Measurements from ENCODE around the gene BCAT1. TPM values are rescaled to one million over a fixed set of nuclear protein-coding genes. Genes with fewer than 3 reads are reported as not detected.

The BCAT1 gene
- polyA plus RNA-seq, 1 donor = 39.8 TPM

GRCh38 chr12:24806386-24806785 is 142.5 kb downstream of the BCAT1 start:
- no peak for DNase-seq

- DNase-seq = no peak
Measured at GRCh38 chr12:24803430-24804245, 145.3 kb downstream of the BCAT1 start.

- no peak for DNase-seq
Measured at GRCh38 chr12:24798335-24798734, 150.6 kb downstream of the BCAT1 start.

- DNase-seq = no peak
Measured at GRCh38 chr12:24797901-24798300, 151.0 kb downstream of the BCAT1 start.

GRCh38 chr12:24796876-24797275 is 152.0 kb downstream of the BCAT1 start:
- DNase-seq = no peak

GRCh38 chr12:24795699-24796347 is 153.1 kb downstream of the BCAT1 start:
- no peak for DNase-seq

GRCh38 chr12:24791622-24792021 is 157.3 kb downstream of the BCAT1 start:
- DNase-seq = no peak

- no peak for DNase-seq
Measured at GRCh38 chr12:24788886-24789285, 160.0 kb downstream of the BCAT1 start.

GRCh38 chr12:24780697-24781368 is 168.1 kb downstream of the BCAT1 start:
- DNase-seq = no peak

- DNase-seq = no peak
Measured at GRCh38 chr12:24778486-24779304, 170.2 kb downstream of the BCAT1 start.

GRCh38 chr12:24777359-24777758 is 171.5 kb downstream of the BCAT1 start:
- no peak for DNase-seq

- DNase-seq = no peak
Measured at GRCh38 chr12:24776861-24777260, 172.0 kb downstream of the BCAT1 start.

GRCh38 chr12:24775073-24775472 is 173.8 kb downstream of the BCAT1 start:
- no peak for DNase-seq

- DNase-seq = no peak
Measured at GRCh38 chr12:24773996-24774395, 174.9 kb downstream of the BCAT1 start.

- DNase-seq = no peak
Measured at GRCh38 chr12:24772813-24773212, 176.1 kb downstream of the BCAT1 start.

- no peak for DNase-seq
Measured at GRCh38 chr12:24770821-24771220, 178.1 kb downstream of the BCAT1 start.

- DNase-seq = no peak
Measured at GRCh38 chr12:24770334-24770733, 178.6 kb downstream of the BCAT1 start.

GRCh38 chr12:24769682-24770081 is 179.2 kb downstream of the BCAT1 start:
- DNase-seq = no peak

GRCh38 chr12:24768415-24768814 is 180.5 kb downstream of the BCAT1 start:
- DNase-seq = no peak

- no peak for DNase-seq
Measured at GRCh38 chr12:24767016-24767415, 181.9 kb downstream of the BCAT1 start.

- DNase-seq = no peak
Measured at GRCh38 chr12:24764712-24765111, 184.2 kb downstream of the BCAT1 start.

- DNase-seq = no peak
Measured at GRCh38 chr12:24760606-24761378, 188.1 kb downstream of the BCAT1 start.
